ENCODE results near the gene TOM1L1. TPM values are rescaled to one million over a fixed set of nuclear protein-coding genes. Genes with fewer than 3 reads are reported as not detected.

Gene TOM1L1
- total RNA-seq, 2 experiments from 2014 or later, result not detected

DNA sequence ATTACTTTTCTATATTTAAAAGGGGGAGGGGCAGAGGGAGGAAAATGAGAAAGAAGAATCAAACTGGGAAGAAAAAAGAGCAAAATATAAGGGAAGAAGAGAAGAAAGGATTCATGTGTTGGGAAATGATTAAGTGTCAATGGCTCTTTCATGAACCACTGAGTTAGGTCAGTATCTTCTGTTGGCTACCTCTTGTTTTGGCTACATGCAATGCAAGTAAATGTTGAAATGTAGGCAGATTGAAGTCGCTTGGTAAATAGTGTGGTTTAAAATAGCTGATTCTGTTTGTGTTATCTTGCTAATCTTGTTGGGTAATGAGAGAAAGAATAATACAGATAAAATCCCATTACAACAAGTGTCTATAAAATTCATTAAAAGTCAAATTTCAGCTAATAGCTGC, 40.6 kb downstream of the TOM1L1 start:
- Histone ChIP-seq H3K9me3 (ENCODE audit: low read length) (no peaks in the 10 kb centered on the region), H3K4me3 (ENCODE audit: low read depth, low read length, poor library complexity, severe bottlenecking) (no peak overlapping the region), H2AFZ (ENCODE audit: low read length) (no peak overlapping the region), H3K36me3 (ENCODE audit: insufficient read depth, low read length) (no peaks in the 10 kb centered on the region), H3K27ac (ENCODE audit: low read depth, low read length, poor library complexity, severe bottlenecking) (no peak overlapping the region), H4K20me1 (ENCODE audit: insufficient read depth, low read length) (no peaks in the 10 kb centered on the region), H3K4me2 (ENCODE audit: low read length) (no peak overlapping the region), H3K79me2 (ENCODE audit: insufficient read depth, low read depth, low read length) (no peaks in the 10 kb centered on the region), H3K4me1 (ENCODE audit: insufficient read depth, low read length, poor library complexity, severe bottlenecking) (no peaks in the 10 kb centered on the region), H3K9me2 (ENCODE audit: insufficient read depth, low read length) (no peaks in the 10 kb centered on the region)
- intact Hi-C loops (cut with micrococcal nuclease; ENCODE audit: unreplicated experiment), result no loop called here
- ChIA-PET POLR2A (no interaction called here), CTCF (ENCODE audit: unreplicated experiment) (no interaction called here)
- DNase-seq (ENCODE audit: low spot score), result no peak
- BruUV-seq (replicated peaks), result no TSS peak
- TF ChIP-seq, protein P1, sequence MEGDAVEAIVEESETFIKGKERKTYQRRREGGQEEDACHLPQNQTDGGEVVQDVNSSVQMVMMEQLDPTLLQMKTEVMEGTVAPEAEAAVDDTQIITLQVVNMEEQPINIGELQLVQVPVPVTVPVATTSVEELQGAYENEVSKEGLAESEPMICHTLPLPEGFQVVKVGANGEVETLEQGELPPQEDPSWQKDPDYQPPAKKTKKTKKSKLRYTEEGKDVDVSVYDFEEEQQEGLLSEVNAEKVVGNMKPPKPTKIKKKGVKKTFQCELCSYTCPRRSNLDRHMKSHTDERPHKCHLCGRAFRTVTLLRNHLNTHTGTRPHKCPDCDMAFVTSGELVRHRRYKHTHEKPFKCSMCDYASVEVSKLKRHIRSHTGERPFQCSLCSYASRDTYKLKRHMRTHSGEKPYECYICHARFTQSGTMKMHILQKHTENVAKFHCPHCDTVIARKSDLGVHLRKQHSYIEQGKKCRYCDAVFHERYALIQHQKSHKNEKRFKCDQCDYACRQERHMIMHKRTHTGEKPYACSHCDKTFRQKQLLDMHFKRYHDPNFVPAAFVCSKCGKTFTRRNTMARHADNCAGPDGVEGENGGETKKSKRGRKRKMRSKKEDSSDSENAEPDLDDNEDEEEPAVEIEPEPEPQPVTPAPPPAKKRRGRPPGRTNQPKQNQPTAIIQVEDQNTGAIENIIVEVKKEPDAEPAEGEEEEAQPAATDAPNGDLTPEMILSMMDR (conservative IDR thresholded peaks at IDR 0.05; ENCODE audit: low read length), result no peak
- TF ChIP-seq EZH2phosphoT487 (IDR thresholded peaks at IDR 0.05; ENCODE audit: borderline replicate concordance, low read depth, low read length), result no peak

GRCh38 chr17:54944796-54945195, 44.1 kb downstream of the TOM1L1 start:
- no peak overlapping the region for H2AFZ ChIP-seq (ENCODE audit: low read length)
- no peak for TF ChIP-seq EZH2phosphoT487 (IDR thresholded peaks at IDR 0.05; ENCODE audit: borderline replicate concordance, low read depth, low read length)
- TF ChIP-seq, protein P1 (conservative IDR thresholded peaks at IDR 0.05; ENCODE audit: low read length), result no peak
- H3K27ac ChIP-seq (ENCODE audit: low read depth, low read length, poor library complexity, severe bottlenecking), result no peak overlapping the region
- no peaks in the 10 kb centered on the region for H3K9me3 ChIP-seq (ENCODE audit: low read length)
- CTCF ChIA-PET (ENCODE audit: unreplicated experiment), result no interaction called here
- H3K4me3 ChIP-seq (ENCODE audit: low read depth, low read length, poor library complexity, severe bottlenecking), result no peak overlapping the region
- no peak for DNase-seq (ENCODE audit: low spot score)
- intact Hi-C loops (cut with micrococcal nuclease; ENCODE audit: unreplicated experiment), result no loop called here
- no peaks in the 10 kb centered on the region for H3K9me2 ChIP-seq (ENCODE audit: insufficient read depth, low read length)
- no peaks in the 10 kb centered on the region for H3K79me2 ChIP-seq (ENCODE audit: insufficient read depth, low read depth, low read length)
- no peaks in the 10 kb centered on the region for H4K20me1 ChIP-seq (ENCODE audit: insufficient read depth, low read length)
- POLR2A ChIA-PET, result no interaction called here
- no peak overlapping the region for H3K4me2 ChIP-seq (ENCODE audit: low read length)
- no peaks in the 10 kb centered on the region for H3K4me1 ChIP-seq (ENCODE audit: insufficient read depth, low read length, poor library complexity, severe bottlenecking)
- no TSS peak for BruUV-seq (replicated peaks)
- H3K36me3 ChIP-seq (ENCODE audit: insufficient read depth, low read length), result no peaks in the 10 kb centered on the region

- no peaks in the 10 kb centered on the region for H3K9me2 ChIP-seq (ENCODE audit: insufficient read depth, low read length)
- H3K36me3 ChIP-seq (ENCODE audit: insufficient read depth, low read length), result no peaks in the 10 kb centered on the region
- no TSS peak for BruUV-seq (replicated peaks)
- no peak overlapping the region for H3K4me2 ChIP-seq (ENCODE audit: low read length)
- no peak overlapping the region for H2AFZ ChIP-seq (ENCODE audit: low read length)
- no peak for DNase-seq (ENCODE audit: low spot score)
- H3K79me2 ChIP-seq (ENCODE audit: insufficient read depth, low read depth, low read length), result no peaks in the 10 kb centered on the region
- H3K9me3 ChIP-seq (ENCODE audit: low read length), result no peaks in the 10 kb centered on the region
- ChIA-PET POLR2A (no interaction called here), CTCF (ENCODE audit: unreplicated experiment) (no interaction called here)
- H3K4me3 ChIP-seq (ENCODE audit: low read depth, low read length, poor library complexity, severe bottlenecking), result no peak overlapping the region
- TF ChIP-seq EZH2phosphoT487 (IDR thresholded peaks at IDR 0.05; ENCODE audit: borderline replicate concordance, low read depth, low read length), result no peak
- TF ChIP-seq, protein P1 (conservative IDR thresholded peaks at IDR 0.05; ENCODE audit: low read length), result no peak
- no peaks in the 10 kb centered on the region for H3K4me1 ChIP-seq (ENCODE audit: insufficient read depth, low read length, poor library complexity, severe bottlenecking)
- no peaks in the 10 kb centered on the region for H4K20me1 ChIP-seq (ENCODE audit: insufficient read depth, low read length)
- intact Hi-C loops (cut with micrococcal nuclease; ENCODE audit: unreplicated experiment), result no loop called here
- H3K27ac ChIP-seq (ENCODE audit: low read depth, low read length, poor library complexity, severe bottlenecking), result no peak overlapping the region
These were observed 44.6 kb downstream of the TOM1L1 start for GRCh38 chr17:54945231-54945630.
